NCI-H1105 (cell line): Measurements from ENCODE around the gene KLHL28.

ENCODE experiments used
- DNase-seq: peaks from one replicate; lab custom pipeline; 2025; lab: John Stamatoyannopoulos, UW

The KLHL28 gene

DNA sequence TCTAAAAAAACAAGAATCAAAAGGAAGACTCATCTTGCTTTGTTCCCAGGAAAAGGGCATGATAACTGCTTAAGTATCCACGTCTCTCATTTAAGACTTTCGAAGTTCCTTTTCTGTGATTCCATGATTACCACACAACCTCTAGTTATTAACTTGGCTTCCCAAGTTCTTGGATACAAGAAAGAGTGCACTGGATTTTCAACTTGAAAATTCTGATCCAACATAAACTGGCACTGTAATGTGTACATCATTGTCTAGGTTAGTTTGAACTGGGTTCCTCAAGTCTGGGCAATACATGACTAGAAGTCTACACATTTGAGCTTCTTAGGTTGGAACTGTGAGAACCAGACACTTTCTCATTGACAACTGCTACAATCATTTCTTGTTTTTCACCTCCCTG lies 1.6 kb downstream of the KLHL28 start:
- DNase-seq = no peak

DNA sequence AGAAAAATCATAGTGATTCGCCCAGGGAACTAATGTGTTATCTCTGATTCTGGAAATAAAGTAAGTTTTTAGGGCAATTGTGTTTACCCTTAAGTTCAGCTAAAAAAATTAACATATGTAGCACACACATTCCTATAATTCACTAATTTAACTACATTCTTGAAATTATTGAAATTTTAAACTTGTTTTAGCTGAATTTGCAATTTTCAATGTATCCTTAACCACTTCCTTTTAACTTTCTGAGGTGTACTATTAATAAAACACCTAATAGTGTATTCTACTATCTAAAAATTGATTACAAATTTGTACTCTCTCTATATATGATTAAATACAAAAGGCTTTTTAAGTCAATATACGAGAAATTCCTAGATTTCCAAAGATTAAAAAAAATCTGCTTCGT lies 2.2 kb downstream of the KLHL28 start:
- no peak for DNase-seq

DNA sequence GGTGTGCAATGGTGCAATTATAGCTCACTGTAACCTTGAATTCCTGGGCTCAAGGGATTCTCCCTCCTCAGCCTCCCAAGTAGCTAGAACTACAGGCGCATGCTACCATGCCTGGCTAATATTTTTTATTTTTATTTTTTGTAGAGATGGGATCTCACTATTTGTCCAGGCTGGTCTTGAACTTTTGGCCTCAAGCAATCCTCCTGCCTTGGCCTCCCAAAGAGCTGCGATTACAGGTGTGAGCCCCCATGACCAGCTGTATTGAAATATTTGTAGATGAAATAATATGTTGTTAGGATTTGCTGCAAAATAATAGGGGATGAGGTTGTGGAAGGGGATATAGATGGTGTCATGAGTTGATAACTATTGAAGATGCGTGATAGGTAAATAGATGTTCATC lies 4.9 kb downstream of the KLHL28 start:
- DNase-seq = no peak

DNA sequence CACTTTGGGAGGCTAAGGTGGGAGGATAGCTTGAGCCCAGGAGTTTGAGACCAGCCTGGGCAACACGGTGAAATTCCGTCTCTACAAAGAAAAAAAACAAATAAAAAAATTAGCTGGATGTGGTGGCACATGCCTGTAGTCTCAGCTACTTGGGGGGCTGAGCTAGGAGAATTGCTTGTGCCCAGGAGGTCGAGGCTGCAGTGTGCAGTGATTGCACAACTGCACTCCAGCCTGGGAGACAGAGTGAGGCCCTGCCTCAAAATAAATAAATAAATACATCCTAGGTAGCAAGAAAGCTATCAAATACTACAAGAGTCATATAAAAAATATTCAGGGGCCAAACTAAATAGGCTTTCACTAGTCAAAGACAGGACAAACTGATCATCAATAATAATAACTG lies 6.2 kb downstream of the KLHL28 start:
- DNase-seq = no peak

DNA sequence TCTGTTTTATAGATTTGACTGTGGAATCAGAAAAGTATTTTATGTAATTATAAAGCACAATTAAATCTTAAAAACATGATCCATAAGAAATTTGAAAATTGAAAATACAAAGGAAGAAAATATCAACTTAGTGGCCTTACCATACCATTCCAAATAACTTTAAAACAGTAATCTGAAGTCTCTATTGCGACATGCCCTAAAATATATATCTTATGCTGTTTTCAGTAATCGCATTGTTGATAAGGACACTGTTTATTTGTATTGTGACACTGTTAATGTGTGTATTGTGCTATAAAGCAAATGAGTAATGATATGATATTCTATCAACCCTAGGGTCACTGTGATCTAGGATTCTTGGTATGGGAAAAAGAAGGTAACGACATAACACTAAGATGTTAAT lies 7.0 kb downstream of the KLHL28 start:
- DNase-seq = no peak

DNA sequence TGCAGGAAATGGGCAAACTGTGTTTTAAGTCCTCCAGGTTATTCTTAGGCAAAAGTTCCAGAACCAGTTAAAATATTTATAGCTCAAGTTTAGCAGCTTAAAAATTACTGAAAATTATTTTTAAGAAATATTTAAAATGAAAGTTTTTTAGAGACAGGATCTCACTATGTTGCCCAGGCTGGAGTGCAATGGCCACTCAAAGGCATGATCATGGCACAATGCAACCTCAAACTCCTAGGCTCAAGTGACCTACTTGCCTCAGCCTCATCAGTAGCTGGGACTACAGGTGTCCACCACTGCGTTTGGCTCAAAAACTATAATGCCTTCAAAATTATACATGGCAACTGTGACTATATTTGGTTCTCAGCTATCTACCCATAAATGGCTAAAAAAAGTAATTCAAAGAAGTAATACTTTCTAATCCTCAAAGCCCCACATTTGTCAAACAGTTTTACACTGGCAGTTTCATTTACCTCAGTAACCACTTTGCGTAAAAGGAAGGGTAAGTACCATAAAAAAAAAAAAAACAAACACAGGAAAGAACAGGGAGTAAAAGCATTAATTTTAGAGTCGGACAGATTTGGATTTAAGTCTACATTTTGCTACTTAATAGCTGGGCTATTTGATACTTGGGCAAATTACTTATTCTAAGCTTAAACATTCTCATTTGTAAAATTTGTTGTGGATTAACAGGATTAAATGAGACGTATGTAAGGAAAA lies 9.2 kb downstream of the KLHL28 start:
- no peak for DNase-seq

DNA sequence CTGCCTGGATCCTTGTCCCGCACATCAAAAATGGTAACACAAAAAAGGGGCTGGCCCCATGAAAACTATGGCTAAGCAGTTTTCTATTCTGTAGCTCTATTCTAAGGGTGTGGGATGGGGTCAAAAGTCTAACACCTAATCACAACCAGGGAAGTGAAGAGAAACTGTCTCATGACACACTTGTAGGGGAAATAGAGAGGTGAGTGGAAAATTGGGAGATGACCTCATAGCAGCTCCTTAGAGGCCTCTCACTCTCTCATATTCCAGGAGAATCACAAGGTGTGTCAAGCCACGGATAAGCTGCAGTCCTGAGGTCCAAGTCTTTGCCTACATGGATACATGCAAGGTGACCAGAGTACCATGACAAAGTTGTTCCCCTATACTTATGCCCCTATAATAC lies 10.7 kb downstream of the KLHL28 start:
- no peak for DNase-seq

DNA sequence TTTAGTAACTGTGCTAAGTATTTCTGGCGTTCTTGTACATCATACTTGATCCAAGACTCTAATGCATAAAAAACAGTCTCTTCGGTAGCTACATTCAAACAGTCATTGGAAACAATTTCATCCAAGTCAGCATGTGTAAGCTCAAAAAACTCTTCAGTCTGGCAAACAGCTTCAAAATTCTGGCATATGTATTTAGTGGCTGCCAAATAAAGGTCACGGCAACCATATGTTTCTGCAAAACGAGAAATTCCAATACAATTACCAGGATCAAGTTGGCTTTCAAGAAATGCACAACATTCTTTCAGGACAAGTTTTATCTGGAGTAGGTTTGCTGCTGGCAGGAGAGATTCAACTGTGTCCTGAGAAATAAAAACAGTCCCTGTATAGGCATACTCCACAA lies 16.5 kb downstream of the KLHL28 start:
- DNase-seq = no peak

DNA sequence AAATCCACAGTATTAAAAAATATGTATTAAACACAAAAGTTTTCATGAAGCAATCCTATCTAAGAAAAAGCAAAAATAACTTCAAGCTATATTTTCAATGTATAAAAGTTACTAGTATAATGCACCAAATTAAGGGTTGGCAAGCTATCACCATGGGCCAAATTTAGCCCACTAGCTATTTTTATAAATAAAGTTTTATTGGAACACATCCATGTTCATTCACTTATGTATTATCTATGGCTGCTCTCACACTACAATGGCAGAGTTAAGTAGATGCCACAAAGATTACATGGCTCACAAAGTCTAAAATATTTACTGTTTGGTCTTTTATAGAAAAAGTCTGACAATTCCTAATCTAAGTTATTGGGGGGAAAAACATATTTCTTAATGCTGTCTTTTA lies 17.6 kb downstream of the KLHL28 start:
- no peak for DNase-seq

DNA sequence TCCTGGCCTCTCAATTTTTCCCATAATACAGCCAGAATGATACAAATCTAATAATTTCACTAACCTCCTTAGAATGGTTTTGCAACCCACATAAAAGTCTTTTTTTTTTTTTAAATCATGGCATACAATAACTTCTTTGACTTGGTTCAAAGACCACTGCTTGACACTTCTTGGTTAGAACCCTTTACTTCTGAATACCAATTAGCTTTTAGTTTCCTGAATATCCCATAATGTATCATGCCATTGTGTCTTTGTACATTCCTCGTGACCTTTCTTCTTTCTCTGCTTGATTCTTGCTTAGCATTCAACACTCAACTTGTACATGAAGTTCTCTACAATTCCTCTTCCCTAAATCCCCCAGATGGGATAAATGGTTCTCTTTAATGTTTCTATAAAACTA lies 19.3 kb downstream of the KLHL28 start:
- DNase-seq = no peak

DNA sequence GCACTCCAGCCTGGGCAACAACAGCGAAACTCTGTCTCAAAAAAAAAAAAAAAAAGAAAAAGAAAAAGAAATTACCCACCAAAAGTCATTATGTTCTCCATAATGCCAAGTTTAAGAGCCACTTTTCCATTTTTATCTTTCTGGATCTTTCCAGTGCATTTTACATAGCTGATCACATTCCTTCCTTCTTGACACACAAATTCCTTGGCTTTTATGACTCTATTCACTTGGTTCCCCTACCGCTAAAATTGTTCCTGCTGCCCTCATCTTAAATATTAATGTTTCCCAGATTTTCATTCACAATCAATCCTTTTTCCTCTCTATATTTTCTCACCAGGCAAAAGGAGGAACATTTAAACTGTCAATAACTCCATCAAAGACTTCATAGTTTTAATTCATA lies 20.2 kb downstream of the KLHL28 start:
- DNase-seq = no peak

DNA sequence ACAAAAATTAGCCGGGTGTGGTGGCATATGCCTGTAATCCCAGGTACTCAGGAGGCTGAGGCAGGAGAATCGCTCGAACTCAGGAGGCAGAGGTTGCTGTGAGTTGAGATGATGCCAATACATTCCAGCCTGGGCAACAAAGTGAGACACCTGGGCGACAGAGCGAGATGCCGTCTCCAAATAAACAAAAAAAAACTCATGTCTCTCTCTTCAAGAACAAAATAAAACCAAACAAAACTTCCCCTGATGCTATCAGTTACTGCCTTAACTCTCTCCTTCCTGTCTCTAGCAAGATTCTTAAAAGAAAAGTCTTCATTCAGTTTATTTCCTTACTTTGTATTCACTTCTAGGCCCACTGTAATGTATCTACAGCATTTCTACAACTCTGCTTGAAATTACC lies 20.8 kb downstream of the KLHL28 start:
- DNase-seq = no peak

DNA sequence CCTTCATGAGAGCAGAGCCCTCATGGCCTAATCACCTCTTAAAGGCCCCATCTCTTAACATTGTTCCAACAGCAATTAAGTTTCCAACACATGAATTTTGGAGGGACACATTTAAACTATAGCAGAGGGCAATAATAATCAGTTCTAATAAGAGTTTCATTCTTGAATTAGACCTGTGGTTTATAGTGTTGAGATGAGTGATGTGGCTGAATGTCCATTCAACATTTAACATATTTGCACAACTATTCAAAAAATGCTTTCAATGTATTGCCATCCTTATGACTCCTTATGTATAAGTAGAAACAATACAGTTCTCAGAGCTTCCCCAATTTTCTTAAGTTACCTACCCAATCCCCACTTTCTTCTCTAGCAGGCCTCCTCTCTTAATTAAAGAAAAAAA lies 21.5 kb downstream of the KLHL28 start:
- DNase-seq = no peak

DNA sequence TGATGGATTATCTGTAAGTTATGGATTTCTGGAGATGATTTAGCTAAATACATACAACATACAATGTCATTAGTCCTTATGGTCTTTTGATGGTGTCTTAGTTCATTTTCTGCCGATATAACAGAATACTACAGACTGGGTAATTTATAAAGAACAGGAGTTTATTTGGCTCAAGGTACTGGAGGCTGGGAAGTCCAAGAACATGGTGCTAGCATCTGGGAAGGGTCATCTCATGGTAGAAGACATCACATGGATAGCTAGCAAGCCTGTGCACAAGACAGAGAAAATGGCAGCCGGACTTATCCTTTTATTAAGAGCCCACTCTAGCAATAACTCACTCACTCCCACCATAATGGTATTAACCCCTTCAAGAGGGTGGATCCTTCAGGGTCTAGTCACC lies 24.2 kb downstream of the KLHL28 start:
- no peak for DNase-seq

DNA sequence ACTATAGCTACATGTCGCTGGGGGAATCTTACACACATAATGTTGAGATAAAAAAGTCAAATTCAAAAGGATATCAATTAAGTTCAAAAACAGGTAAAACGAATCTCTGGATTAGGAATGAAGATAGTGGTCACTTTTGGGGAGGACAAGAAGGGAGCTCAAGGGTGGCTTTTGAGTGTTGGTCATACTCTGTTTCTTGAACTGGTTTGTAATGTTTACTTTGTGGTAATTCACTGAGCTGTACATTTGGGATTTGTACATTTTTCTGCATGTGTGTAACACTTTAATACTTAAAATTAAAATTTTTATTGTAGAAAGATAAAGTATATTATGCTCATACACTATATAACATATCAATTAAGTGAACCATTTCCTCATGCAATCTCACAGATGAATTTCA lies 26.6 kb downstream of the KLHL28 start:
- no peak for DNase-seq

DNA sequence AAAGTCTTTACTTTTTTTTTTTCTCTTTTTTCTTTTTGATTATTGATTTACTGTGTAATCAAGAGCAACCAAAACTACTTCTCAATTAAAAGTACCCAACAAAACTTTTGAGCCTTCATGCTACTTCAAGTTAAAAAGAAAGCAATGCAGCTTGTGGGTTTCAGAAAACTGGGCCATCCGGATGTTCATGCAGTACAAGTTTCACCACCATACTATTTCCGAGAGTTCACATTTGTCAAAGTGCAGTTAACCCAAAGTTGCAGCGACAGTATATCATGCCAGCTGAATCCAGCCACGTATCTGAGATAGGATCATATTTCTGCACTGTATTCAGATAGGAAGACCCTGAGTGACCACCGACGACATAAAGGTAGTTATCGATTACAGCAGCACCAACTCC lies 33.0 kb downstream of the KLHL28 start:
- DNase-seq = no peak

DNA sequence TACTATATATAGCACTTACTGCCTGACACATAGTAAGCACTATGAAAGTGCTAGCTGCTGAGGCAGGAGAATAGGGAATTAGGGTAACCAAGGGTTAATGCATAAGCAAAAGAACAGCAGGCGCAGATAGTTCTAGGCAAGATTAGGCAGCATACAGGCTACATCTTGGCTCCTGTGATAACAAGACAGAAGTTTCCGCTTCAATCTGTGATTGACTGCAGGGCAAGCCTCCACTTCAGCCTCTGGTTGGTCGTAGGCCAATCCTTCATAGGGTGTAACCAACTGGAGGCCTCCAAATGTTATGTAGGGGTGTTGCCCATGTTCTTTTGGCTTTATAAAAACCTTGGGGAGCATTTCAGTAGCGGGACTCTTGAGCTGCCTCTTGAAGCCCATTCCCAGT lies 46.9 kb downstream of the KLHL28 start:
- no peak for DNase-seq

DNA sequence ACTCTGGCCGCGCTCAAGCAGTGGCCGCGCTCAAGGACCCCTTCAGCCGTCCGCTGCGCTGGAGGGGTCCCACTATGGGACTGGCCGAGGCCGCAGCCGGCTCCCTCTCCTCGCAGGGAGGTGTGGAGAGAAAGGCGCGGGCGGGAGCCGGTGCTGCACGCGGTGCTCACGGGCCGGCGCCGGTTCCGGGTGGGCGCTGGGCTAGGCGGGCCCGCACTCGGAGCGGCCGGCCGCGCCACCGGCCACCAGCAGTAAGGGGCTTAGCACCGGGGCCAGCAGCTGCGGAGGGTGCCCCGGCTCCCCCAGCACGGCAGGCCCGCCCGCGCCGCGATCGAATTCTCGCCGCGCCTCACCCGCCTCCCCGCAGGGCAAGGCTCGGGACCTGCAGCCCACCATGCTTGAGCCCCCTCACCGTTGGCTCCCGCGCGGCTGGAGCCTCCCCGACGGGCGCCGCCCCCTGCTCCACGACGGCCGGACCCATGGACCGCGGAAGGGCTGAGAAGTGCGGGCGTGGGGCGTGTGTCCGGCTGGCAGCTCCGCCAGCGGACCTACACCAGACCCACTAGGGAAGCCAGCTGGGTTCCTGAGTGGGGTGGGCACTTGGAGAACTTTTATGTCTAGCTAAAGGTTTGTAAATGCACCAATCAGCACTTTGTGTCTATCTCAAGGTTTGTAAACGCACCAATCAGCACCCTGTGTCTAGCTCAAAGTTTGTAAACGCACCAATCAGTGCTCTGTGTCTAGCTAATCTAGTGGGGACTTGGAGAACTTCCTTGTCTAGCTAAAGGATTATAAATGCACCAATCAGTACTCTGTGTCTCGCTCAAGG lies 49.5 kb downstream of the KLHL28 start:
- no peak for DNase-seq

DNA sequence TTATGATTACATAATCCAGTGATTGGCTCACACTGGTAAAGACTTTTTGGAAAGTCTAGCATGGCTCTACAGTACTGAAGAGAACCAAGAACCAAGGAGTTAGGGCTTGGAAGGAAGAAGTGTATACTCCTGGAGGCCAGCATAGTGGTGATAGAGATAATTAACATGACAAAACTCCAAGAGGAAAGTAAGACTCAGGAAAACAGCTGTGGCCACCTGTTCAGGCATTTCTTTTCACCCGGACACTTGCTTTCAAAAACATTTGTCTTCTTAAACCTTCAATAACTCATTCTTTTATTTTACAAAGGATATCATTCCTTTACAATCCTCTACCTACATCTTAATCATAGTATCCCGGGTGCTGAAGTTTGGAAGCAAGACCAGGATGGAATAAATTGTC lies 50.9 kb downstream of the KLHL28 start:
- no peak for DNase-seq

DNA sequence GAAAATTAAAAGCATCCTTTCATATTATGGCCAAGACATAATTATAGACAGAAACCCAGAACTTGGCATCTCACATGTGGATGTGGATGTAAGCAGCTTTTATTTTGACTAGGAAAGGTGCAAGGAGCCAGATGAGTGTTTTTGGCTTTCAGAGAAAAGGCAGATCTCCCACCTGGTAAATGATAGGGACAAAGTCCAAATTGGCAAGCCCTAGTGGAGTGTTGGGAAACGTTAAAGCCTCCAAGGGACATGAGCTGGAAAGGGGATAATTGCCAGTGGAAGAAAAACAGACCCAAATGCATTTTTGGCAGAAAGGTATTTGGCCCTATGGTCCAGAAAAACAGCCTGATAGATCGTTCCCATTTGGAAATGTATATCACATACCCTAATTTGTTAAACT lies 60.1 kb downstream of the KLHL28 start:
- DNase-seq = no peak

DNA sequence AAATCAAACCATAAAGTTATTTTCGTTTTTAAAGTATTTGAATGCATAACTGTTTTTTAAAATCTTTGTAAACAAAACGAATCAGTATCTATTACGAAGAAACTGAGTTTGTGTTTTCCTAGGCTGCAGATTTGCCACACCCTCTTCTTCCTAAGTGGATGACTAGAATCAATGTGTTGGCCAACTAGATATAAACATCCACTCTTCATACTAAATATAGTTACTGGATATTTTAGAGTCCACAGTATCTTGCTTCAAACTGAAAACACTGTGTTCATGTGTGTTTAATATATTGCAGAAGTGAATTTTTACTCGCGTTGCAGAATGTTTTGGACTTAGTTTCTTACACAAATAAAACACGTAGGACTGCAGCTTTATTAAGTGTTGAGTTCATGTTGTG lies 63.2 kb downstream of the KLHL28 start:
- no peak for DNase-seq

DNA sequence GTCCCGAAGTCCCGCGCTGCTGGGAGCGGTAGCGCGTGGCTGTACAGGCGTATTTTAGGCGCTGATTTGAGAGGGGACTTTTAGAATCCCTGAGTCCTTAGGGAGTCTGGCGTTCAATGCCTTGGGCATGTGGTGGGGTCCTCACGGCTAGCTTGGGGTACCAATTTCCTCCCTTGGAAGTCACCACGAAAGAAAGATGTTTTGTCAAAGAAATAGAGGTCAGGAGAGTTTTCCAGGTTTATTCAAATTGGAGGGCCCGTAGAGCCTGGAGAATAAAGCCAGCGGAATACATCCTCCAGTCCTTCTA lies 63.9 kb downstream of the KLHL28 start:
- no peak for DNase-seq

DNA sequence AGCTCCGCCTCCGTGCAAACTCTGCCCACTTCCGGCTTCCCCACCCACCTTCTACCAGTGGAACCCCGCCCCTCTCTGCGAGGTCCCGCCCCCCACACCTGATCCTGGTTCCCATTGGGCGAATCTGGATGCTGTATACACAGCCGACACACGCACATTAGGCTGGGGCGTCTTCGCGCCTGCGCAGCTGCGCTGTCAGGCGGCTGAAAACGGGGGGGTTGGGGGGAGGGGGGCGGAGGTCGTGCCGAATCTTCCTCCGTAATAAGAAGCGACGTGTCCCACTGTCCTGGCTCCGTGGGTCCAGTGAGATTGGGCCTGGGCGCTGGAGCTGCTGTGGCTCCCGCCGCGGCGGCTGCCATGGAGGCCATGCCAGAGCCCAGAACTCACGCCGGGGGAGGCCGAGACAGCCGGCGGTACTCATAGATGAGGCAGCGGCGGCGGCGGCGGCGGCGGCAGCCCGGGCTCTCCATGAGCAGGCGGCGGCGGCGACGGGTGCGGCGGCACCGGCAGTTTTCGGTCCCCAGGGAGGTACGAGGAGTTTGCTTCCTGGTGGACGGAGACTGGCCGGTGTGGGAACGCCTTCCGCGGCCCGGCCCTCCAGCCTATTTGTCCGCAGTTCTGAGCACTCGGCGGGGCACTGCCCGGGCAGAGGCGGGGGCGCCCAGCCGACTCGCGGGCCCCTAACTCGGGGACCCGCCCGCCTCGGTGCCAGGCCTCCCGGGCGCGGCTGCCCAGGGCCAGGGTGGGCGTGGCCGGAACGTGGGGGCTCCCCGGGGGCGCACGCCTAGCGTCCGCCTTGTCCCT lies 64.5 kb downstream of the KLHL28 start:
- DNase-seq = peak; percentile 94
